ENCODE measurements around the gene GARRE1. TPM values are rescaled to one million over a fixed set of nuclear protein-coding genes. Genes with fewer than 3 reads are reported as not detected.
"Not testable (repeated sequence)": the region's sequence is repeated elsewhere in the genome, so short reads cannot be mapped to it uniquely, and the experiment has no call there.

Gene GARRE1
- total and polyA plus RNA-seq, 7 experiments from 2014 or later = 5.3 to 57.2 (median 26.1) TPM

GRCh38 chr19:34235425-34235940 is 18.9 kb upstream of the GARRE1 start:
- H3K27me3 Mint-ChIP-seq = no peaks in the 10 kb centered on the region
- DNase-seq (no peak), ATAC-seq (no peak)
- peaks cover 0 to 5% of the 10 kb centered on the region in 2 donors for H3K4me1 ChIP-seq (ENCODE audit: control insufficient read depth in 2 of 2, insufficient read depth in 2 of 2, low read length in 2 of 2)
- H3K4me1 Mint-ChIP-seq = peaks cover 15 to 26% (median 20%) of the 10 kb centered on the region in 7 donors
- intact Hi-C loops (cut with micrococcal nuclease) = no loop called here
- H3K4me3 Mint-ChIP-seq = no peak overlapping the region
- peaks cover 0 to 5% (median 0%) of the 10 kb centered on the region in 3 experiments for H3K36me3 ChIP-seq (ENCODE audit: control insufficient read depth in 2 of 3, insufficient read depth in 3 of 3, low read length in 3 of 3)
- H3K27ac ChIP-seq (ENCODE audit: low read depth, low read length) = no peak overlapping the region
- peaks cover 0 to 16% (median 12%) of the 10 kb centered on the region in 5 donors for H3K36me3 Mint-ChIP-seq
- H3K9me3 Mint-ChIP-seq = peaks cover 0 to 5% (median 0%) of the 10 kb centered on the region in 11 donors
- no peak overlapping the region for H3K4me3 ChIP-seq (ENCODE audit: low read length)
- H3K9me3 ChIP-seq (ENCODE audit: control insufficient read depth in 2 of 3, low read length in 3 of 3) = no peaks in the 10 kb centered on the region
- H3K27me3 ChIP-seq (ENCODE audit: control insufficient read depth in 2 of 2, insufficient read depth in 2 of 2, low read length in 2 of 2) = no peaks in the 10 kb centered on the region
- CTCF ChIA-PET = interaction anchor here (0.9 kb wide), 1 partner anchor 89 kb away, joined by 3 read pairs; no protein-coding TSS in a partner anchor
- POLR2A ChIA-PET = no interaction called here
- H3K27ac Mint-ChIP-seq = peak overlapping the region in 2 of 9 donors; percentile 8 to 22

- Histone ChIP-seq H3K4me1 (ENCODE audit: control insufficient read depth in 2 of 2, insufficient read depth in 2 of 2, low read length in 2 of 2) (peaks cover 0 to 5% of the 10 kb centered on the region in 2 donors), H3K27me3 (ENCODE audit: control insufficient read depth in 2 of 2, insufficient read depth in 2 of 2, low read length in 2 of 2) (no peaks in the 10 kb centered on the region), H3K36me3 (ENCODE audit: control insufficient read depth in 2 of 3, insufficient read depth in 3 of 3, low read length in 3 of 3) (no peaks in the 10 kb centered on the region), H3K9me3 (ENCODE audit: control insufficient read depth in 2 of 3, low read length in 3 of 3) (no peaks in the 10 kb centered on the region), H3K27ac (ENCODE audit: low read depth, low read length) (no peak overlapping the region), H3K4me3 (ENCODE audit: low read length) (no peak overlapping the region)
- no peak overlapping the region for H3K4me3 Mint-ChIP-seq
- ChIA-PET POLR2A (no interaction called here), CTCF (no interaction called here)
- no peak for DNase-seq
- intact Hi-C loops (cut with micrococcal nuclease) = no loop called here
- peaks cover 0 to 15% (median 11%) of the 10 kb centered on the region in 5 donors for H3K36me3 Mint-ChIP-seq
- peaks cover 0 to 5% (median 0%) of the 10 kb centered on the region in 11 donors for H3K9me3 Mint-ChIP-seq
- no peak for ATAC-seq
- peak overlapping the region in 5 of 9 donors; percentile 1 to 68 (median 28) for H3K27ac Mint-ChIP-seq
- H3K27me3 Mint-ChIP-seq = no peaks in the 10 kb centered on the region
- H3K4me1 Mint-ChIP-seq = peaks cover 15 to 21% (median 15%) of the 10 kb centered on the region in 7 donors
These were observed 18.0 kb upstream of the GARRE1 start for GRCh38 chr19:34236035-34236987.

- intact Hi-C loops (cut with micrococcal nuclease) = no loop called here
- no peaks in the 10 kb centered on the region for H3K9me3 ChIP-seq (ENCODE audit: control insufficient read depth in 2 of 3, low read length in 3 of 3)
- peaks cover 0 to 5% (median 0%) of the 10 kb centered on the region in 11 donors for H3K9me3 Mint-ChIP-seq
- peak overlapping the region in 1 of 9 donors; percentile 76 for H3K27ac Mint-ChIP-seq
- no peak for DNase-seq
- POLR2A ChIA-PET = no interaction called here
- peak overlapping the region in 1 of 10 donors; percentile 10 for H3K4me3 Mint-ChIP-seq
- CTCF ChIA-PET = no interaction called here
- ATAC-seq = no peak
- H3K36me3 Mint-ChIP-seq = peaks cover 0 to 13% (median 9%) of the 10 kb centered on the region in 5 donors
- H3K27me3 Mint-ChIP-seq = no peaks in the 10 kb centered on the region
- peaks cover 0 to 5% of the 10 kb centered on the region in 2 donors for H3K4me1 ChIP-seq (ENCODE audit: control insufficient read depth in 2 of 2, insufficient read depth in 2 of 2, low read length in 2 of 2)
- peak overlapping the region; percentile 21 for H3K27ac ChIP-seq (ENCODE audit: low read depth, low read length)
- H3K36me3 ChIP-seq (ENCODE audit: control insufficient read depth in 2 of 3, insufficient read depth in 3 of 3, low read length in 3 of 3) = no peaks in the 10 kb centered on the region
- peaks cover 13 to 24% (median 14%) of the 10 kb centered on the region in 7 donors for H3K4me1 Mint-ChIP-seq
- H3K4me3 ChIP-seq (ENCODE audit: low read length) = no peak overlapping the region
- no peaks in the 10 kb centered on the region for H3K27me3 ChIP-seq (ENCODE audit: control insufficient read depth in 2 of 2, insufficient read depth in 2 of 2, low read length in 2 of 2)
These were observed 17.1 kb upstream of the GARRE1 start for GRCh38 chr19:34237283-34237682.

GRCh38 chr19:34237939-34238338 is 16.4 kb upstream of the GARRE1 start:
- no peak for DNase-seq
- CTCF ChIA-PET = no interaction called here
- Histone ChIP-seq H3K36me3 (ENCODE audit: control insufficient read depth in 2 of 3, insufficient read depth in 3 of 3, low read length in 3 of 3) (no peaks in the 10 kb centered on the region), H3K4me1 (ENCODE audit: control insufficient read depth in 2 of 2, insufficient read depth in 2 of 2, low read length in 2 of 2) (peaks cover 0 to 3% of the 10 kb centered on the region in 2 donors), H3K4me3 (ENCODE audit: low read length) (no peak overlapping the region), H3K27me3 (ENCODE audit: control insufficient read depth in 2 of 2, insufficient read depth in 2 of 2, low read length in 2 of 2) (no peaks in the 10 kb centered on the region), H3K9me3 (ENCODE audit: control insufficient read depth in 2 of 3, low read length in 3 of 3) (no peaks in the 10 kb centered on the region), H3K27ac (ENCODE audit: low read depth, low read length) (no peak overlapping the region)
- no peak for ATAC-seq
- H3K27me3 Mint-ChIP-seq = no peaks in the 10 kb centered on the region
- peaks cover 0 to 12% (median 9%) of the 10 kb centered on the region in 5 donors for H3K36me3 Mint-ChIP-seq
- H3K27ac Mint-ChIP-seq = no peak overlapping the region
- intact Hi-C loops (cut with micrococcal nuclease) = no loop called here
- H3K9me3 Mint-ChIP-seq = peaks cover 0 to 5% (median 0%) of the 10 kb centered on the region in 11 donors
- POLR2A ChIA-PET = interaction anchor here (0.6 to 1.2 kb wide), 2 partner anchors 13 to 35 kb away, joined by 3 to 4 read pairs; no protein-coding TSS in a partner anchor
- H3K4me1 Mint-ChIP-seq = peaks cover 6 to 17% (median 8%) of the 10 kb centered on the region in 7 donors
- H3K4me3 Mint-ChIP-seq = no peak overlapping the region

GRCh38 chr19:34241513-34242337 is 12.6 kb upstream of the GARRE1 start:
- peak in 2 of 9 donors; percentile 19 to 31 for DNase-seq
- Mint-ChIP-seq H3K27me3 (no peaks in the 10 kb centered on the region), H3K36me3 (peaks cover 0 to 4% (median 0%) of the 10 kb centered on the region in 5 donors), H3K4me1 (peaks cover 0 to 9% (median 4%) of the 10 kb centered on the region in 7 donors), H3K4me3 (peak overlapping the region in 1 of 10 donors; percentile 28), H3K27ac (peak overlapping the region in 4 of 9 donors; percentile 2 to 69 (median 51)), H3K9me3 (peaks cover 0 to 4% (median 0%) of the 10 kb centered on the region in 11 donors)
- H3K27me3 ChIP-seq (ENCODE audit: control insufficient read depth in 2 of 2, insufficient read depth in 2 of 2, low read length in 2 of 2) = no peaks in the 10 kb centered on the region
- no peaks in the 10 kb centered on the region for H3K36me3 ChIP-seq (ENCODE audit: control insufficient read depth in 2 of 3, insufficient read depth in 3 of 3, low read length in 3 of 3)
- POLR2A ChIA-PET = interaction anchor here (0.6 kb wide), 1 partner anchor 66 kb away, joined by 4 read pairs; no protein-coding TSS in a partner anchor
- no peaks in the 10 kb centered on the region for H3K4me1 ChIP-seq (ENCODE audit: control insufficient read depth in 2 of 2, insufficient read depth in 2 of 2, low read length in 2 of 2)
- ATAC-seq = no peak
- intact Hi-C loops (cut with micrococcal nuclease) = no loop called here
- H3K4me3 ChIP-seq (ENCODE audit: low read length) = no peak overlapping the region
- CTCF ChIA-PET = no interaction called here
- H3K9me3 ChIP-seq (ENCODE audit: control insufficient read depth in 2 of 3, low read length in 3 of 3) = no peaks in the 10 kb centered on the region
- no peak overlapping the region for H3K27ac ChIP-seq (ENCODE audit: low read depth, low read length)

GRCh38 chr19:34243138-34243875 is 11.0 kb upstream of the GARRE1 start:
- H3K27ac ChIP-seq (ENCODE audit: low read depth, low read length); H3K4me3 Mint-ChIP-seq; H3K4me1 ChIP-seq (ENCODE audit: control insufficient read depth in 2 of 2, insufficient read depth in 2 of 2, low read length in 2 of 2); H3K9me3 ChIP-seq (ENCODE audit: control insufficient read depth in 2 of 3, low read length in 3 of 3); H3K4me3 ChIP-seq (ENCODE audit: low read length); H3K27me3 ChIP-seq (ENCODE audit: control insufficient read depth in 2 of 2, insufficient read depth in 2 of 2, low read length in 2 of 2); POLR2A ChIA-PET; ATAC-seq; DNase-seq; H3K36me3 ChIP-seq (ENCODE audit: control insufficient read depth in 2 of 3, insufficient read depth in 3 of 3, low read length in 3 of 3); CTCF ChIA-PET; H3K9me3 Mint-ChIP-seq; H3K27me3 Mint-ChIP-seq; intact Hi-C loops (cut with micrococcal nuclease); H3K36me3 Mint-ChIP-seq; H3K4me1 Mint-ChIP-seq: not testable (repeated sequence)
- H3K27ac Mint-ChIP-seq = peak overlapping the region in 1 of 9 donors; percentile 67
